Astrocyte of the hippocampus (primary cell): Measurements from ENCODE around the gene ORC1.
A peak's percentile ranks its signal among the peaks of the same experiment; 100 is the strongest.
"Not testable (repeated sequence)": the region's sequence is repeated elsewhere in the genome, so short reads cannot be mapped to it uniquely, and the experiment has no call there.

Experiments
- DNase-seq: peaks from one replicate; pipeline ENCODE4 v3.0.0; 2011; ENCODE audit warnings: low read depth, low spot score

Gene ORC1

GRCh38 chr1:52386458-52386857, 17.8 kb downstream of the ORC1 start:
- peak; percentile 15 for DNase-seq

- DNase-seq, result no peak
Measured at GRCh38 chr1:52385376-52385775, 18.8 kb downstream of the ORC1 start.

- not testable (repeated sequence) for DNase-seq
Measured at GRCh38 chr1:52369851-52370250, 34.4 kb downstream of the ORC1 start.

DNA sequence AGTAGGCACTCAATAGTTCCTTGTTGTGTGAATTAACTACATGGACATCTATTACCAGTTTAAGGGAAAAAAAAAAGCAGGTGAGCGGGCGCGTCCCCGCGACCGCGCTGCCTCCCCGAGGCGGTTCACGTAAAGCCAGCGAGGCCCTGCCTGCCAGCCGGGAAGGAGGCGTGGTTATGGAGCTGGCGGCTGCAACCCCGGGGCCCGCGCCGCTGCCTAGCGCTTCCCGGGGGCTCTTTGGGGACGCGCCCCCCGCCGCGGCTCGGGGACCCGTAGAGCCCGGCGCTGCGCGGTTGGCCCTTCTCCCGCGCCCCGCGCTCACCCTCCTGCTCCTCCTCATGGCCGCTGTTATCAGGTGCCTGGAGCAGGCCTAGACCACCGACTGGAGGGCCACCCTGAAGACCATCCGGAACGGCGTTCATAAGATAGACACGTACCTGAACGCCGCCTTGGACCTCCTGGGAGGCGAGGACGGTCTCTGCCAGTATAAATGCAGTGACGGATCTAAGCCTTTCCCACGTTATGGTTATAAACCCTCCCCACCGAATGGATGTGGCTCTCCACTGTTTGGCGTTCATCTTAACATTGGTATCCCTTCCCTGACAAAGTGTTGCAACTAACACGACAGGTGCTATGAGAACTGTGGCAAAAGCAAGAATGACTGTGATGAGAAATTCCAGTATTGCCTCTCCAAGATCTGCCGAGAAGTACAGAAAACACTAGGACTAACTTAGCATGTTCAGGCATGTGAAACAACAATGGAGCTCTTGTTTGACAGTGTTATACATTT, 35.6 kb downstream of the ORC1 start:
- DNase-seq, result peak; percentile 76

DNA sequence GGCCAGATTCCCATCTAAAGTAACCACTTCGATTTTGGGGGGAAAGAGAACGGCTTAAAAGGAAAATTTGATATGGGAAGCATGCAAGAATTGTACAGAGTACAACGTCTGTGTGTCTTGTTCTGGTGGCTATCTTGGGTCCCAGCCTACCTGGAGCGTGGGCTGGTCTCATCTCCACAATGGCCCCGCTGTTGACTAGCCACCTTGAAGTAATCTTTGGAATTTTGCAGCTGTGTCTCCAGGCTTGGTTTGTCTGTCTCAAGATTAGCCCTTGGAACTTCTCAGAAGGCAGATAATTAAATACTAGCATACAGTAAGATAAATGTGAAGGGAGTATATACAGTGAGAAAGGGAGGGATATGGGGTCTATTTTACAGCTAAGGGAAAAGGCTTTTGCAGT, 37.0 kb downstream of the ORC1 start:
- no peak for DNase-seq

GRCh38 chr1:52366517-52366827, 37.8 kb downstream of the ORC1 start:
- DNase-seq, result no peak

DNA sequence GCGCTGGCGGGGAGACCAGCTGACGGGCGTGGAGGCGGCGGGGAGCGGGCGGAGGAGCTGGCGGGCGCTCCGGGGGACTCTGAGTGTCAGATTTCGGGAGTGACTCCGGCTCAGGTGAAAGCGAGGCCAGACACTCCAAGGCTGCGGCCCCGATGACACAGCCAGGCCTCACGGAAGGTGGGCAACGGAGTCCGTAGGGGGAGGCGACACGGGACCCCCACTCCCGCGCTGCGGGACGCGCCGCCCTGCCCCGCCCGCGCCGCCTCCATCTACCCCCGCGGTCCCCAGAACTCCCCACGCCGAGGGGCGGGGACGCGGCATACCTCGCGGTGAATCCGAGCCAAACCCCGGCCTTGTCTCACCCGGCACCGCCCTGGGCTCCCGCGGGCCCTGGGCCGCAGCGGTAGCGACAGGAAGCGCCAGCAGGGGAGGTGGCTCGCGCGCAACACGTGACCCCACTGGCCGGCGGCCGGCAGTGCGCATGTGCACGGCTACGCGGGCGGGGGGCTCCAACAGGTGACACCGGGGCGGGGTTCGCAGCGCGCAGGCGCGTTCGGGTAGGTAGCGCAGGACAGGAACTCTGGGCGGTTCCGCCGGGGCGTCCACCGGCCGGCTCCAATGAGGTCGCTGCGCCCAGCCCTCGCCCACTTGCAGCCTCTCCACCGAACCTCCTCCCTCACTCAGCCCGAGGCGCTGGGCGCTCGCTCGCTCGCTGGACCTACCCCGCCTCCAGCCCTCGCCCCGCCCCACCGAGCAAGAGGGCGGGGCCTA, 38.3 kb downstream of the ORC1 start, which contains the start of gene CC2D1B:
Gene CC2D1B, minus strand, starts transcription at position 460 of the 771 bp plus-strand sequence. CDS start 1,585 bp downstream, outside the sequence.
- peak; percentile 99 for DNase-seq

GRCh38 chr1:52365071-52365745, 39.0 kb downstream of the ORC1 start:
- DNase-seq, result peak; percentile 77

DNA sequence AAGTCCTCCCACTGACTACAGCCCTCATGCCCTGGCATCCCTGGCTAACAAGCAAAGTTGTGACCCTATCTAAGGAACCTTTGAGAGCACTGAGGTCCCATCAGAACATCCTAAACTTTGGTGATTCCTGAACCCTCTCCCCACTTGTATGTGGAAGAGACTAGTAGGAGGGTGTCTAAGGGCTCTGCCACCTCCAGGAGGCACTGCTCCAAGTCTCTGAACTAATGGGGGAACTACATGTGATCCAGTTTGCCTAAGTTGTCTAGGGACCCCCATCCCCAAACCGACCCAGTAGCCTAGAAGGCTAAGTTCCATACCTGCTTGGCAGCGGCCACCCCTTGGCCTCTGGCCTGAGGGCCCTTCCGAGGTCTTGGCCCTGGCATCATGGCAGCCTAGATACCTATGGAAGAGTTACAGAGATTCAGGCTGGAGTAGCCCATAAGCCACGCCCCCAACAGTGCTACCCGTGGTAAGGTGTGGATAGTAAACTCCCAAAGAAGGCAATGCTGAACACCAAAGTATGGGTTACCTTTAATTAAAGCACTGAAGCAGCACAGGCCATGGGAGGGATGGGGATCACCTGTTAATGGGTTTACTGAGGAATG, 39.9 kb downstream of the ORC1 start:
- no peak for DNase-seq

DNA sequence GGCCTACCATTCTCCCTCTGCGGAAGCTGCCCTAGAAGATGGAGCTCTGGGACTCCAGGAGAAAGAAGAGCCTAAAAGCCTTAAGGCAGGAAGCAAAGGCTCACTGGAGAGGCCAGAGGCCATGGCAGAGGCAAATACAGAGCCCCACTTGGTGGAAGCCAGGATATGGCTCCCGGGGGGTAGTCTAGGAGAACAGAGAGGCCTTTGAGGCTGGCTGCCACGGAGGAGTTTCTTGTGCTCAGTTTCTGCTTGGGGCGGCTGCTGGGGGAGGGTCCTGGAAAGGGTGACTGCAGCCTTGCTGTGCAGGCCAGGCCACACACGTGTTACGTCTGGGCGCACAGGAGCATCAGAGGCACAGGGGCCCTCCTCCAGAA, 43.6 kb downstream of the ORC1 start:
- DNase-seq, result no peak

DNA sequence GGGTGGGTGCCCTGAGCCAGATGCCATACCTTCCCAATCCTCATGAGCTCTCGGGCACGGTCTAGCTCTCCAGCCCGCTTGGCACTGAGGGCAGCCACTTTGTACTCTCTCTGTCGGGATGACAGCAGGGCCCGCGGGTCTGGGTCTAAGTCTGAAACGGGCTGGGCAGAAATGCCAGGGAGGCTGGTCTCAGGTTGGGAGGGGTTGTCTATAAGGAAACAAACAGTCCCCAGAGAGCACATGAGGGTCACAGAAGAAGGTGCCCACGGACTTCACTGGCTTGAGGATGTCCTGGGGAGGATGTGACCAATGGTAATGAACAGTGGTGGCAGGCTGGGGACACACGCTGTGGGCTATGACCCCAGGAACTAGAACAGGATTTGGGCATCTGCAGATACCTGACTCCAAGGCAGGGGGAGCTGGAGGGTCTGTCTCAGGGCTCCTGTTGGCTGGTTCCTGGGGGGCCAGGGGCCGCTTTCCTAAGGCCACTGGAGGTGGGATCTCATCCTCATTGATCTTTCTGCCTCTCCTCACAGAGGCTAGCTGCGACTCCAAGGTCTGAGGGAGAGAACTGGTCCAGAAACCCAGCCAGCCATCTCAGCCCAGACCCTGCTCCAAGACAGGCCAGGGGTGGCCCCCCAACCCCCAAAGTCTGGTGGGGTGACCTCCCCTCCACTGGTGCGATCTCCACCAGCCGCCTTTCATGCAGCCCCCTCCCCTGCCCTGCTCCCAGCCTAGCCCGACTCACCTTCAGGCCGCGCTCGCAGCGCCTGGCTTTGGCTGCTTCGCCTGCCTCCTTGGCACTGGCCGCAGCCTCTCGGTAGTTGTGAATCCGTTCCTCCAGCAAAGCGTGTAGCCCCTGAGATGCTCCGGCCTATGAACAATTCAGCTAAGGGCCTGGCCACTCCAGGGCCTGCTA, 44.3 kb downstream of the ORC1 start:
- DNase-seq, result no peak

GRCh38 chr1:52358851-52359497, 45.2 kb downstream of the ORC1 start:
- DNase-seq, result no peak

GRCh38 chr1:52357397-52357796, 46.8 kb downstream of the ORC1 start:
- no peak for DNase-seq

DNA sequence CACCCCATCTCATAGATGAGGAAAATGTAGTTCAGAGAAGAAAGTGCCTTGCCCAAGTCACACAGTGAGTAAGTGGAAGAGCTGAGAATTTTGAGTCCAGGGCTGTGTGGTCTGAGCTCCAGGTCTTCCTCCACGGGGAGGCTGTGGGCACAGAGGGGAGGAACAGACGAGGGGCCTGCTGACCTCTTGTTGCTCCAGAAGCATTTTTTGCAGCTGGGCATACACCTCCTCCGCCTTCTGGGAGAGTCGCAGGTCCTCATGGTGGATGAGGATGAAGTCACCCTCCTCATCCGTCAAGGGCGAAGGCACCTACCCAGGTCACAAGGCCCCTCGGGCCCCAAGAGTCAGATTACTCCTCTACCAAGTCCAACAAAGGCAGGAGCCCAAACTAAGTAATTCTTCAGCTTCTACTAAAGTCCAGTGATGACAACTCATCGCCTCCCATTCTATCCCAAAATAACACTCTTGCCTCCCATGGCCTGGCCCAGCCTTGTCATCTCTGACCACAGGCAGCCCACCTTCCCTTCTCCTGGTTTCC, 47.3 kb downstream of the ORC1 start:
- DNase-seq, result no peak

GRCh38 chr1:52355847-52356505, 48.2 kb downstream of the ORC1 start:
- no peak for DNase-seq

GRCh38 chr1:52355436-52355835, 48.8 kb downstream of the ORC1 start:
- no peak for DNase-seq

GRCh38 chr1:52352690-52353089, 51.5 kb downstream of the ORC1 start:
- DNase-seq, result no peak

DNA sequence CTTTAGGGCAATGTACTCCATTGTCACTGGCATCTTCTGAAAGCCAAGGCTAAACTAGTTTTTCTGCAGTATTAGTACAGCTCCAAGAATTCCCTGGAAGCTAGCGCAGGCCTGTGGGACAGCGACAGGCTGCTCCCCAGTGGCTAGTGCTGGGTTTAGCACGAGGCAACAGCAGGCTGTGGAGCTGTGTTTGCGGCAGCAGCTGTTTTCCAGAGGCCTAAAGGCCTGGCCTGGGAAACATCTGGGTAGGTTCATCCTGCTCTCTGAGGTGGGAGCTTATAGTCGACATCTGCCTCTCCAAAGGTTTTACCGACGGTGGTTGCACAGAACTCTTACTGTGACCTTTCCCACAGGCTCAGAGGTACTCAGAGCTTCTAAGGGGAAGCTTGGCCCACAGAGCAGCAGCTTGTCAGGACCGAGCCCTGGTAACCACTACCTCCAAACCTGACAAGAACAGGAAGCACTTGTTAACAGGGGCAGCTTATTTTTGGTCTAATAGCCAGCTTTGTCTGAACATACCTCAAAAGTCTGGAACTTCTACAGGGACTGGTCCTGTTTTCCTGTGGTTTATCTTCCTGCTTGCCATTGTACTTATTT, 55.4 kb downstream of the ORC1 start:
- peak; percentile 66 for DNase-seq

GRCh38 chr1:52346653-52347052, 57.6 kb downstream of the ORC1 start:
- no peak for DNase-seq
